A673 (cell line): ENCODE data around the gene ANKS1B. TPM values are rescaled to one million over a fixed set of nuclear protein-coding genes. Genes with fewer than 3 reads are reported as not detected.

Experiments used
- BruUV-seq: library from RNA; stranded (reverse); fragments of 400-500 nt; replicated peaks from 2 replicates; lab custom pipeline; 2021; lab: Mats Ljungman, UMichigan
- CTCF ChIA-PET: fragments of 300-600 bp; sonication (Branson Sonifier 250); formaldehyde crosslinking; loops from one replicate; lab custom pipeline; 2022; ENCODE audit warnings: antibody characterized with exemption; lab: Charles Lee
- POLR2A ChIA-PET: fragments of 300-600 bp; sonication (Branson Sonifier 250); formaldehyde crosslinking; loops from one replicate; lab custom pipeline; 2022; ENCODE audit warnings: antibody characterized with exemption; ENCODE audit not compliant: low non-redundant PET; lab: Charles Lee
- DNase-seq: peaks from one replicate; pipeline ENCODE4 v3.0.0-alpha.2; 2015; ENCODE audit warnings: low spot score
- H3K27ac ChIP-seq: fragments of 200-600 bp; sonication (generic); 2 replicates; pipeline ENCODE4 v1.5.1; 2016; ENCODE audit warnings: mixed run types, low read depth, mild to moderate bottlenecking, mixed read lengths, antibody characterized with exemption, low read length; ENCODE audit not compliant: poor library complexity, severe bottlenecking
- H3K27me3 ChIP-seq: fragments of 200-600 bp; sonication (generic); replicated peaks from 2 replicates; pipeline ENCODE4 v1.6.1; 2017; ENCODE audit warnings: mixed run types, low read depth, mild to moderate bottlenecking, mixed read lengths, antibody characterized with exemption, low read length; ENCODE audit not compliant: insufficient read depth, poor library complexity
- H3K36me3 ChIP-seq: fragments of 200-600 bp; sonication (generic); 2 replicates; pipeline ENCODE4 v1.6.1; 2016; ENCODE audit warnings: mixed run types, mild to moderate bottlenecking, mixed read lengths, antibody characterized with exemption, low read length; ENCODE audit not compliant: insufficient read depth, poor library complexity, severe bottlenecking
- H3K4me1 ChIP-seq: fragments of 200-600 bp; sonication (generic); 2 replicates; pipeline ENCODE4 v1.6.1; 2017; ENCODE audit warnings: mixed run types, mild to moderate bottlenecking, mixed read lengths, antibody characterized with exemption, low read length; ENCODE audit not compliant: insufficient read depth, poor library complexity, severe bottlenecking
- H3K4me3 ChIP-seq: fragments of 200-600 bp; sonication (generic); 2 replicates; pipeline ENCODE4 v1.5.1; 2016; ENCODE audit warnings: low read depth, mixed run types, mild to moderate bottlenecking, mixed read lengths, low read length; ENCODE audit not compliant: poor library complexity, severe bottlenecking
- H3K9me3 ChIP-seq: fragments of 200-600 bp; sonication (generic); 2 replicates; pipeline ENCODE4 v1.6.1; 2016; ENCODE audit warnings: mixed run types, low read depth, mild to moderate bottlenecking, mixed read lengths, antibody characterized with exemption, low read length; ENCODE audit not compliant: poor library complexity, severe bottlenecking
- CTCF ChIP-seq: fragments of 300-800, 200-600 bp; sonication (generic); conservative IDR thresholded peaks from 2 replicates; pipeline ENCODE4 v1.5.1; 2017; ENCODE audit warnings: low read depth, mild to moderate bottlenecking, antibody characterized with exemption, low read length, moderate library complexity, mixed read lengths
- EZH2 ChIP-seq: fragments of 200-600 bp; sonication (generic); IDR thresholded peaks from 2 replicates; pipeline ENCODE4 v1.6.1; 2017; ENCODE audit warnings: borderline replicate concordance, low read depth, mild to moderate bottlenecking, mixed read lengths, antibody characterized with exemption, low read length; ENCODE audit not compliant: poor library complexity, severe bottlenecking
- intact Hi-C: fragments of 100-400 bp; cut with micrococcal nuclease; formaldehyde crosslinking; loops from one replicate; pipeline ENCODE4 v1.10.0; 2022; ENCODE audit not compliant: unreplicated experiment
- total RNA-seq: library from RNA; stranded (reverse); gene quantifications from 2 replicates; pipeline ENCODE4 v1.2.3, GENCODE V29; 2021

The ANKS1B gene
- total RNA-seq, 1 experiment from 2014 or later: 0.99 TPM

- Histone ChIP-seq H3K27me3 (peaks cover 3% of the 10 kb centered on the region), H3K27ac (no peak overlapping the region)
- intact Hi-C loops: no loop called here
Measured at GRCh38 chr12:99389751-99390150, 595.0 kb downstream of the ANKS1B start.

DNA sequence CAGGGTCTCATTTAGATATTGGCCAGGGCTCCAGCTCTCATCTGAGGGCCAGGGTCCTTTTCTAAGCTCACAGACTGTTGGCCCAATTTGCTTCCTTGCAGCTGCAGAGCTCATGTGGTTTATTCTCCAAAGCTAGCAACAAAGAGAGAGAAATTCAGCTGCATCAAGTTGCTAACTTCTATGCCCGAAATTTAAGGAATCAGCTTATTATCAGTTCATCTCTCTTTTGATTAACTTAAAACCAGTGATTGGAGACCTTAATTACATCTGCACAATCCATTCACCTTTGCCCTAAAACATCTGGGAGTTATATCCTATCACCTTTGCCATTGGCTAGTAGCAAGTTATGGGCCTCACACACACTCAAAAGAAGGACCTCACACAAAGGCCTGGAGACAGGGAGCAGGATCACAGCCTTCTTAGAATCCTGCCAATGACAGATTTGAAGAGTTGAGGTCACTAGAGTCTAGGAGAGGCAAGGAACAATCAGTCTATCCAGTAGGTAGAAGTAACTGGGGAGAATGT is 596.0 kb downstream of the ANKS1B start:
- no peak overlapping the region for H3K27ac ChIP-seq
- intact Hi-C loops: no loop called here
- no TSS peak for BruUV-seq
- H3K4me1 ChIP-seq: no peaks in the 10 kb centered on the region
- H3K36me3 ChIP-seq: no peaks in the 10 kb centered on the region
- no peak for DNase-seq
- ChIA-PET POLR2A (no interaction called here), CTCF (no interaction called here)
- peaks cover 3% of the 10 kb centered on the region for H3K27me3 ChIP-seq
- no peak overlapping the region for H3K4me3 ChIP-seq
- no peaks in the 10 kb centered on the region for H3K9me3 ChIP-seq
- TF ChIP-seq EZH2 (no peak), CTCF (no peak)

More at GRCh38 chr12:99389751-99390150, 595.0 kb downstream of the ANKS1B start:
- CTCF ChIA-PET: no interaction called here
- Histone ChIP-seq H3K9me3 (no peaks in the 10 kb centered on the region), H3K36me3 (no peaks in the 10 kb centered on the region), H3K4me3 (no peak overlapping the region), H3K4me1 (no peaks in the 10 kb centered on the region)
- no TSS peak for BruUV-seq
- no peak for DNase-seq
- POLR2A ChIA-PET: no interaction called here
- TF ChIP-seq EZH2: no peak
- no peak for TF ChIP-seq CTCF

DNA sequence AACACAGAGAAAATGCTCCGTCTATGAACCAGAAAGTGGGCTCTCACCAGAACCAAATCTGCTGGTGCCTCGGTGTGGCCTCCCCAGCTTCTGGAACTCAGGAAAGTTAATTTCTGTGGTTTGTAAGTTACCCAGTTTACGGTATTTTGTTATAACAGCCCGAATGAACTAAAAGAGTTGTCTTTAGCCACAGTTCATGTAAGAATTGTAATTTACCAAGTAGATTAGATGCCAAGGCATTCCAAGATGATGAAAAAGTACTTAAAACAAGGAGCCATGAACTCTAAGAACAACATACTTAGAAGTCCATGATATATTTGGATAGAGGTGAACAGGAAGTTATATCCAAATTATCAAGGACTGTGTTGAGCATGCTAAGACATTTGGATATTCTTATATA is 597.1 kb downstream of the ANKS1B start:
- H3K27me3 ChIP-seq: peaks cover 3% of the 10 kb centered on the region
- ChIA-PET CTCF (no interaction called here), POLR2A (no interaction called here)
- no peaks in the 10 kb centered on the region for H3K36me3 ChIP-seq
- intact Hi-C loops: loop anchor here (2.0 kb wide), 2 partner anchors 231 to 379 kb away; no protein-coding TSS in a partner anchor
- no peak for TF ChIP-seq EZH2
- H3K4me1 ChIP-seq: no peaks in the 10 kb centered on the region
- no peak overlapping the region for H3K4me3 ChIP-seq
- DNase-seq: no peak
- no peak overlapping the region for H3K27ac ChIP-seq
- no TSS peak for BruUV-seq
- H3K9me3 ChIP-seq: no peaks in the 10 kb centered on the region

- peak; percentile 65 for TF ChIP-seq CTCF
- TF ChIP-seq EZH2: no peak
- no peak overlapping the region for H3K27ac ChIP-seq
- ChIA-PET CTCF (interaction anchor here (0.7 to 1.2 kb wide), 3 partner anchors 233 to 344 kb away, joined by 3 to 5 read pairs (median 4); no protein-coding TSS in a partner anchor), POLR2A (interaction anchor here (0.6 kb wide), 1 partner anchor 9 kb away, joined by 3 read pairs; no protein-coding TSS in a partner anchor)
- H3K9me3 ChIP-seq: no peaks in the 10 kb centered on the region
- H3K4me1 ChIP-seq: no peaks in the 10 kb centered on the region
- no peaks in the 10 kb centered on the region for H3K36me3 ChIP-seq
- no peak overlapping the region for H3K4me3 ChIP-seq
- intact Hi-C loops: loop anchor here (2.0 kb wide), 2 partner anchors 232 to 380 kb away; no protein-coding TSS in a partner anchor
- peak; percentile 71 for DNase-seq
- no TSS peak for BruUV-seq
- H3K27me3 ChIP-seq: peaks cover 3% of the 10 kb centered on the region
Measured at GRCh38 chr12:99386907-99387306, 597.8 kb downstream of the ANKS1B start.
